Kasumi-1 (cell line): Measurements from ENCODE around the gene RUNX1.

Source experiments
- DNase-seq, 2 experiments: peaks; one replicate each; lab custom pipeline; 2025; lab: John Stamatoyannopoulos, UW

RUNX1 gene

DNA sequence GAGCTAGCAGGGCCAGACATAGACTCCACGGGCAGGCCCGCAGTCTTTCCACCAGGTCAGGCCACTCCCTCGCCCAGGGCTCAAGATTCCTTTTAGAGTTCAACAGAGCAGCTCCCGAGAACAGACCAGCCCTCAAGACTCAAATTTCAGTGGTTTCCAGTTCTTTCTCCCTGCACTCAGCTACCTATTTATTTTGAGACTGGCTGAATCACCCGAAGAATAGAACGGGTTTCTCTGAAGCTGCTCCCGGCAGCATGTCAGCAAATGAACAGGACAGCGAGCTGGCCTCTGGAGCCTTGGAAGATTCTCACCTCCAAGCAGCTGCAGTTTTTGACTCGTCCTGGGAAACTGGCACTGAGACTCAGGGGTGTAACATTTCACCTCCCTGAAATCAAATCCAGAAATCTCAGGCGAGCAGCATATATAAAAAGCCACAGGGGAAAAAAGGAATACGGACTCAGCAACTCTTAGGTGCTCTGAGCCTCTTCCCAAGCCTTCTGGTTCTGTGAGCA lies 202.4 kb downstream of the RUNX1 start:
- DNase-seq = no peak

DNA sequence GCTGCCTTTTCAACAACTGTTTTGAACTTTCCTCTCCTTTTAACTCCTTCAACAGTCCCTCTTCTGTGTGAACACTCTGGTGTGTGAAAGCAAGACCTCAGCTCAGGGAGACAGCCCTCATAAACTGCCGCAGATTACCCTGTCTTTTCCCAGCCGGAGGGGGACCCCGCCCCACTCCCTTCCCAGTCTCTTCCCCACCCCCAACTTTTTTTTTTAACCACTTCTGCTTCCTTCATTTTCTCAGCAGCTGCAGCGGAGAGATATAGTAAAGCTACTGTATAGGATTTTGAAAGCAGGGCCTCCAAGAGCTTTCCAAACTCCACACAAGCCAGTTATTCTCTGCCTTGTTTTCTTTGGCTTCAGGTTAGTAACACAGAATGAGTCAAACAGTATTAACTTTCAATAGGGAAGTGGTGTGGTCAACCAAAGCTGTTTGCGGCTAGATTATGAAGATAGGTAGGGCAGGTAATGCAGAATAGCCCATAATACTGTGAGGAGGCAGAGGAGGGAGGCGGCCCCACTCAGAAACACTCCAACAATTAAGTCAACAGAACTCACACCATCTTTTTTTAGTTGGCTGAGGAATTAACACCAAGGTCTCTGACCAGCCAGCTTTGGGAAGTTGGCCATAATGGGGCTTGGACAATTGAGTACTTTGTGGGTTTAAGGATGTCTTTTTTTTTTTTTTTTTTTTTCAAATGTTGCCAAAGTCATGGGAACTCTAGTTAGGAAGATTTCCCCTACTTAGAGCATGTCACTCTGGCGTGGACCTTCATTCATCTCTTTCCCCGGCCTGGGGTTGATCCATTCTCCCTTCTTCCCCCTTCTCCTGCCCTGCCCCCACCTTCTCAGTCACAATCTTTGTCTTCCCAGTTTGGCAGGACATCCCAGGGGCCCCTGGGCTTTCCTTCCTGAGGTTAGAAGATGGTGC lies 203.3 kb downstream of the RUNX1 start:
- no peak for DNase-seq

DNA sequence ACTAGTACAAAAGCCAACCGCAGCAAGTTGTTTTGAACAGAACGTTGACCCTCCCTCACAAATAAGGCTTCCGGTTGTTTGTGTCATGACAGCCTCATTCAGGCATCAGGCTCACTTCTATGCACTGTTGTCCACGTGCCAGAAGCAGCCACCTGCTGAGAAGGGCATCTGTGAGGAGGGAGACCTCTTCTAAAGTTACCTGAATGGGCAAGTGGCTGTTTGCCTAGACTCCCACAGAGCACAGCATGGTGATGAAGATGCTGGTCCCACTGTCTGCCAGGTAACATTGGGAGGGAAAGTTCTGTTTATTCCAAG lies 204.2 kb downstream of the RUNX1 start:
- DNase-seq = no peak

DNA sequence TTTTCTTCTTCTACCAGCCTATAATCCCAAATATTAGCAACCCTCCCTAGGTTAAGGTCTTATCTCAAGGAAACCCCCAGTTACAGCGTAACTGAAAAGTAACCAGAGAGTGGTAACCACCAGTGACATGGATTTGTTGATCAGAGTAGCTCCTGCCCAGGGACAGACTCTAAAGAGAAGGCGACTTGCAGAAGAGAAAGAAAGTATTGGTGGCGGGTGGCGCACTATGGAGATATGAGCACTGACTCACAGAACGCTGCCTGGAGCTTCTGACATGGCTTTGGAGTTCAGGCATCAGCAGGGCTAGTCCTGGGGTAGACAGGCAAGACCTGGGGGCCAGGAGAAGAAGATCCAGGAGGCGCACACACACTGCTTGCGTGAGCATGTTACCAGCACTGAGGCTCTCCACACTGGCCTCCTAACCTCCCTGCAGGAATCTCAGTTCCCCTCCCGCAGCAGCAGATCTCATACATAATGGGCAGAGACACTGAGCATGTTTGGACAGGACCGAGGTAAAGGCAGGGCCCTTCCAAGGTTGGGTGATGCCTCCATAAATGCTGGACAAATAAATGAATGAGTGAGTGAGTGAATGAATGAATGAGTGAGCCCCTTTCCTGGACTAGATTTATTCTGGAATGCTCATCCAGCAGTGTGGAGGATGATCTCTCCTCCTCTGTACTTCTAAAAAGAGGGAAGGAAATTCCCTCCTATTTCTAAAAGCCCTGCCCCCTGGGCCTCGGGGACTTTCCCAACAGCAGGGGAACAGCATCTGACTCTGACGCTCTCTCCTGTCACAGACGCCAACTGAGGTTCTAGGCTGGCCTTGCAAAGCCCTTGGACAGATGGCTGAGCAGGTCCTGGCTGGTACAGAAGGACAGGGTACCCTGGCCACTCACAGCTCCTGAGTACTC lies 204.8 kb downstream of the RUNX1 start:
- no peak for DNase-seq

DNA sequence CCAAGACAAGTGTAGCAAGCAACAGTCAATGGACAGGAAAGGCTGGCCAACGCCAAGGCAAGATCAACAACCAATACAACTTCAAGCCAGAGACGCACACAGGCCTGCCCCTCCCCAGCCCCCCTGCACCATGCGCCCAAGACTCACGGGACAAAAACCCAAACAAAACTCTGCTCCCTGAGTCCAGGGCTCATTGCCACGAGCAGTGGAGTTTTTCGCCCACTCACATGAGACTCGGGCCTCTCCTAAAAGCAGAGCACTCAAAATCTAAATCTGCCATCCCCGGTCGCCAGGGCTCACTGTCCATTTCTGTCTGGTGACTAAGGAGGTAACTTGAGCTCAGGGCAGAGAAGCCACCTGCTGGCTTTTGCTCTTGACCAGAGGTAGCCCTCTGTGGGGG lies 205.5 kb downstream of the RUNX1 start:
- no peak for DNase-seq

DNA sequence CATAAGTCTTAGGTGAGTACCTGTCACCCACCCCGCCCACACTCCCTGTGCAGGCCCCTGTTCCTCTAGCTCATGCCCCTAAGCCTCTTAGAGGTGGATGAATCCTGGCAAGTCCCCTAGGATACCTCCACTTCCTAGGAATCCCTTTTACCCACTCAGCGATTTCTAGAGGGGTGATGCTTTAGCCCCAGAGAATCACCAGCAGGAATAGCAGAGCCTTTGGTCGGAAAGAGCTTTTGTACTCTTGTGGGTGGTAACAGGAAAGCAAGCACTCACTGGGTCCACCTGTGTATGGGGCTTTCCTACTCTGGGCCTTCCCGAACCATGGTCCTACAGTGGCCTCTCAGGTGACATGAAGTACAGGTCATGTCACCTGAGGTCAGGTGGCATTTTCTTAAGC lies 207.9 kb downstream of the RUNX1 start:
- no peak for DNase-seq

DNA sequence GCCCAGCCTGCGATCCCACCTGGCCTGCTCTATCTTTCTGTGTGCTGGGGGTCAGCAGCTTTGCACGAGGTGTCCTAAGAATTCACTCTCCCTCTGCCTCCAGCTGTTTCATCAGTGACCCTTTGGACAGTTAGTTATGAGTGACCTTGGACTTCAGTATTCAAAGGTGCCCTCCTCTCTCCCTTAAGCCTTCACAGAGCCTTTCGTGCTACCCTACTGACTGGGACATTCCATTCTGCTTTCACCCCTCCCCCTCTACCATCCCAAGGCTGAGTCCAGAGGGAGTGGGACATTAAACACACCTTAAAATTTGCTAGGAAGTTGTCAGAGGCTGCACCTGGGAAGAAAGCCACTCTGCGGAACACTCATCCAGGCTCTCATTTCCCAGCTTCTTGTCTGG lies 208.4 kb downstream of the RUNX1 start:
- DNase-seq = no peak

DNA sequence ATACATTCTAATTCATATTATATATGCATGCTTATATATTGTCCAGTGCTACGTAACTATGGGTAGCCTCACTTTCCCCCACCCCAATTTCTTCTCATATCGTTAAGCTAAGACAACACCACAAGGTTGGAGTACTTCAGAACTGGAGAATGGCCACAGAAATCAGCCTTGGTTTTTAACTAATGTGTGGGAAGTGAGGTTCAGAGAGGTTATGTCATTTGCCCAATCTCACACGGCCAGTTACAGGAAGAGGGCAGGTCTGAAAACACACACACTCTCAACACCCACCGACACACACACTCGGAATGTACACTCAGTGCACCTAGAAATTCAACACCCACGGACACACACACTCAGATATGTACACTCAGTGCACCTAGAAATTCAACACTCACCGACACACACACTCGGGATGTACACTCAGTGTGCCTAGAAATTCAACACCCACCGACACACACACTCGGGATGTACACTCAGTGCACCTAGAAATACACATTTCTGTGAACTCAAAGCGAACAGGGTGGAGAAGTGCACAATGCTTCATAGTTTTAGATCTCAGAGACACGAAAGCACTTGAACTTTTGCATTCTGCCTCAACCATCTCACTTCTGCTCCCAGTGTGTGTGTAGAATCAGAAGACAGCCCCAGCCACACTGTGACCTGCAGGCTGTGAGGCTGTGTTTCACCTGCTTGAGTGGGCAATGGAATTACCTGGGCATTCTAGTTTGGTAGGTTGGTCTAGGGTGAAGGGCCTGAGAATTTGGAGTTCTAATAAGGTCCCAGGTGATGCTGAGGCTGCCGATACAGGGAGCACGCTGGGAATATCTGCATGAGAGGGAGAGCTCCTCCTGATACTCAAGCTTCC lies 209.9 kb downstream of the RUNX1 start:
- no peak for DNase-seq

DNA sequence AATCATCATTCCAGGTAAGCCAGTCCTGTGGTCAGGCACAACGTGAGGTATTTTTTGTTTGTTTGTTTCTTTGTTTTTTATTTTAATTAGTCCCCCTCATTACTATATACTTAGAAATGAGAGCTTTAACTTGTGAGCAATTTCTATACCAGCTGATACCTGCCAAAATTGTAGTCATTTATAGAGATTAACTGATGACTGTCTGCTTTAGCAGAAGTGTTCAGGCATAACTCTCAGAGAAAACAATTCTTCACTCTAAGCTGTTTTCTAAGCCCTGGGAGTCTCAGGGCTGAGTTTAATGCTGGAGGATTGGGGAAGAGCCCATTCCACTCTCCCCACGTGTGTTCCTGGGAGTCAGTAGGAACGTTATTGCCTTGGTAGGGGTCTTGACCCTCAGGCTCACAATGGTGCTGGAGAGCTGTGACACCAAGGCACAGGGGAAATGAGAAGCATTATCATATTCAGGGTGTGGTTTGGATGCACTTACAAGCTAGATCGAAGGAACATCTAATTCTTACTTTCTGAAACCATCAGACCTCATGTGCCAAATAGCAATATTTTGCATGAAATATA lies 212.1 kb downstream of the RUNX1 start:
- DNase-seq = no peak

DNA sequence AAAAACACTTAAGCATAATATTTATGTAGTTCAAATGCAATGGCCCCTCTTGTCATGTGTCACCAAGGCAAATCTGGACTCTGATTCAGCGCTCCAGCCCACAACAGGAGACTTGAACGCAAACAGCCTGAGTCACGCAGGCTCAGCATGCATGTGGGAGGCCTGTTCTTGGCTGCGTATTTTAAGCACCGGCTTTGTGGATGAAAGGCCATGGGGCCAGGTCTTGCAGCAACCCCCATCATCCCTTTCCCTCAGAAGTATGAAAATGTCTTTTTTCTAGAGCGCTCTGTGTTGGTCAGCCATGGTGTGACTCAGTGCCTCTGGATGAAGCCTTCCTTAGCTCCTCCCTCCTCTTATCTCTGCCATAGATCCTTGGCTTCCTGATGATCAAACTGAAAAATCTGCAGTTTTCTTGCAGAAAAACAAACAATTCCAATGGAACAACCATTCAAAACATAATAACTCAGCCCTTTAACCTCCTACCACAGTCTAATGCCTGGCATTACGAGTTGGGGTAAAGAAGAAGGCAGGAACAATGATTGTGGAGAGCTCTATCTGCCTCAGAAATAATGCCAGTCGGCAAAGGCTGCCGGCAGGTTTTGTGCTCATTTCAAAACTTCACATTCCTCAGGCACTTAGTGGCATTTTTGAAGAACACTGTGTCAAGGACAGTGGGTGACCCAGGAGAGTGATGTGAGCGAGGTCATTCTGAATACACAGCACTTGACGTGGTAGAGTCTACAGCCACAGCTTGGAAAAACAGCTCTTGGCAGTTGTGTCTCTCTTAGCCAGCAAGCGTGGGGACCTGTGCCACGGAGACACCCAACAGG lies 212.8 kb downstream of the RUNX1 start:
- no peak for DNase-seq

DNA sequence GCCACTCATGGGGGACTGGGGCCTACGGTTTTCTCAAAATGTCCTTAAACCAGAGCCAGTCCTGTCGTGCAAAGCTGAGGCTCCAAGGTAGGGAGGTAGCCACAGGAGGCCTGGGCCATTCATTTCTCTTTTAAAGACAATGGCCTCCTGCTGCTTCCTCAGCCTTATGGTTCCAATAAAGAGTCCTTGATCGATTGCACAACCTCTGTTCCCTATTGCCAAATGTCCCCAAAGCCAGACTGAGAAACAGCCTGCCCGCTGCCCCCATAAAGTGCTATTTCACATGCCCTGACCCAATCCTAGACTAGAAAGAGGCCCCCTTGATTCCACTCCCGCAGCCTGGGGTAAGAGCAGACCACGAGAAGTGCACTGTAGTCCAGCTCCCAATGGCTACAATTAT lies 213.6 kb downstream of the RUNX1 start:
- DNase-seq = no peak

DNA sequence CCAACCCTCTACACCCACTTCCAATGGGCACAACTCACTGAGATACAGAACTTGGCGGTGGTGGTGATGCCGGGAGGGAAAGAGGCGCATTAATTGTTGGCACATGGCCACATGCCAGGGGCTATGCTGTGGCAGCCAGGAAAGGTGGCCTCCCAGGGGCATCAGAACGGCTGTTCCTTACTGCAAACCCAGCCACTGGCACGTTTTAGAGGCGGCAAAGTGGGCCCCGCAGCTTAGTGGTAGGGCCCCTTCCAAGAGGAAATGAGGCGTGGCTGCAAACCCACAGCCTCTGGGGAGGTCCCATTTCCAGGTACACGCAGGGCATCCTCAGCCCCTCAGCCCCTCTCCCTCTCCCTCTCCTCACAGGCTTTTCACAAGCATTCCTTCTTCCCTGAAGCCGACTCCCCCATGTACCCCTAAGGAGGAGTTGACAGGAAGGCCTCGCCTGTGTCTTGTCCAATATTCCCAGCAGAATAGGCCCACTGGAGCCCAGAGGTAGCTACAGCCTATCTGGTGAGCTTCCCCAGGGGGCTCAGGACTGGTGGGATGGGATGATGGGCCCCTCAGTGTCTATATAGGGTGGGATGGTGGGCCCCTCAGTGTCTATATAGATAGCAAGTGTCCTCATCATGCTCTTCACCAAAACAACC lies 214.1 kb downstream of the RUNX1 start:
- no peak for DNase-seq

DNA sequence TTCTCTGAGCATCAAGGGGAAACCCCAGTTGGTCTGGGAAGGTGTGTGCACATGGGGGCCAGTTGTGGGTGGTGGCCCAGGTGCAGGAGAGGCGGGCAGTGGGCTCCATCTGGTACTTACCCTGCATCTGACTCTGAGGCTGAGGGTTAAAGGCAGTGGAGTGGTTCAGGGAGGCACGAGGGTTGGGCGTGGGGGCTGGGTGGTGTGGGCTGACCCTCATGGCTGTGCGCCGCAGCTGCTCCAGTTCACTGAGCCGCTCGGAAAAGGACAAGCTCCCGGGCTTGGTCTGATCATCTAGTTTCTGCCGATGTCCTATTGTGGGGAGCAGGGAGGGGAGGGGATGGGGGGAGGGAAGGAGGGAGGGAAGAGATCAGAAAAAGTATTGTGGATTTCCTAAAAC lies 214.8 kb downstream of the RUNX1 start:
- no peak for DNase-seq

DNA sequence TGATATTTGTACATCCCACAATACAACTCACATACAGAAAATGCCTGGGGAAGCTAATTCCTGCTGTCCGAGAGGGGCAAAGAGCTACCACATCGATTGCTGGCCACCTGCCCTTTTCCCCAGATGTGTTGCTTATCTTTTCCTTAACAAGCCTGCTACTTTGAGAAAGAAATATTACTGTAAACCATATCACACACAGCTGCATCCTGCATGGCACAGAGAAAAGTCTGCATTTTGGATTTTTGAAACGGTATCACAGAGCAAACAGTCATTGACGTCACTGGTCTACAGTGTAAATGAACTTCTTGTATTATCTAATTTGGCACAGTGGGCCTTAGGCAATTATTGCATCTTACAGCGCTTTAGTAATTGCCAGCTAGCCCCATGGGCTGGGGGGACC lies 215.6 kb downstream of the RUNX1 start:
- DNase-seq = no peak

DNA sequence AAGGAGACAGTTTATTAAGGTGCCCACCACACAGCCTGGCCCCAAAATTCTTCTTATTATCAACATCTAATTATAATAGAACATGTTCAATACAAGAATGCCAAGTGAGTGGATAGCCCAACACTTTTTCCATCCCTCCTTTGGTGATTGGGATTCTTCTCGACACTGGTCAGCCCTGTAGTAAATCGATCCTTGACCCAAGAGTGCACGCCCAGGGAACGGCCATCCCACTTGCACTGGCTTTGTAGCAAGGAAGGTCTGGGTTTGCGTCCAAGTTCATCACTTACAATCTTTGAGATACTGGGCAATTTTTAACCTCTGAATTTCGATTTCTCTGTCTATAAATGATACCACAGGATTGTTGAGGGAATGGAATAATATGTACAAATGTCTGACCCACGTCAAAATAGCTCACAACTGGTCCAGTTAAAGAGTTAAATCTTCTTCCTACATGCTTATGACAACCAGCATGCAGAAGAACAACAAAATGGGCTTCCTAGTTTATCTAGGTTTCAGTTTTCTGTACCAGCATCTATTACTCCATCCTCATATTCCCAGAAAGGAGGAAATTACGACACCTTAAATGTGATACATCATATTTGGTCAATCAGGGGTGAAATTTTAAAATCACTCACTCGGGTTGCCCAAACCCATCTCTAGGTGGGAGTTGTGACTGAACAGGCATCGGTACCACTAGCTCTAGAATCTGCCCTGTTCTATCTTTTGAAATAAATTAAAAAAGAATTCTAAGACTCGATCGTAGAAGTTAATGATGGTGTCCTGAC lies 218.5 kb downstream of the RUNX1 start:
- no peak for DNase-seq

DNA sequence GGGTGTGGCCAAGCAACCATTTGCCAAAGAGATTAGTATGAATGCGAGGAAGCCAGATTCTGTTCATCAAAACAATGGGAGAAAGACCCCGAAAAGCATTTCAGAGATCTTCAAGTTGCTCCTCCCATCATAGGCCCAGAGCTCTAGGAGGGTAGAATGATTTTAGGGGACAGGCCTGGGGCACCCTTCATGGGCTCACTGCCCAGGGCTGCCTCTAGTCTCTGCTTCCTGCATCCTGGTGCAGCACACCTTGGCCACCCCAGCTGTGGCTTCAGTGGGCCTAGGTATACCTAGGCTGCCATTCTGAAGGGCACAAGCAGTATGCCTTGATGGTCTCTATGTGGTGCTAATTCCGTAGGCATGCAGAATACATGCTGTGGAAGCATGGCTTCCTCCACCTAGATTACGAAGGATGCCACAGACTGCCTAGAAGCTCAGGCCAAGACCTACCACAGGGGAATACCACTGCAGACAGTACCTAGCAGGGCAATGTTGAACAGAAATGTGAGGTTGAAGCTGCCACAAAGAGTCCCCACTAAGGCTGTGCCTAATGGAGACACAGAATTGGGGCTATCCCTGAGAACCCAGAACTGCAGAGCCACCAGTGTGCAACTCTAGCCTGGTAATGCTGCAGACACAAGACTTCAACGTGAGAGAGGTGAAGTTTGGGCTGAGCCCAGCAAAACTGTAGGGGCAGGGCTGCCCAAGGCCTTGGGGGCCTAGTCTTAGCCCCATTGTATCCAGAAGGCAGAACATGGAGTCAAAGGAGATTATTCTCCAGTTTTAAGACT lies 221.5 kb downstream of the RUNX1 start:
- DNase-seq = no peak

DNA sequence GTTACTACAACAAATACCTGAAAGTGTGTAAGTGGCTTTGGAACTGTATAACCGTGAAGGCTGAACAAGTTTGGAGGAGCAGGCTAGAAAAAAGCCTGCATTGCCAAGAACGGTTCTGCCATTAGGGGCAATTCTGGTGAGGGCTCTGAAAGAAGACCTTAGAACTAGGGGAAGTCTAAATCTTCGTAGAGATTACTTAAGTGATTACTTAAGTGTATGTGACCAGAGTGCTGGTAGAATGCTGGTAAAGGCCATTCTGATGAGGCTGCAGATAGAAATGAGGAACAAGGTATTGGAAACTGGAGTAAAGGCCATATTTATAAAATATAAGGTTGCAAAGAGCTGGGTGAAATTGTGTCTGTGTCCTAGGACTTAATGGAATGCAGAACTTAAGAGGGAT lies 222.3 kb downstream of the RUNX1 start:
- DNase-seq = no peak

DNA sequence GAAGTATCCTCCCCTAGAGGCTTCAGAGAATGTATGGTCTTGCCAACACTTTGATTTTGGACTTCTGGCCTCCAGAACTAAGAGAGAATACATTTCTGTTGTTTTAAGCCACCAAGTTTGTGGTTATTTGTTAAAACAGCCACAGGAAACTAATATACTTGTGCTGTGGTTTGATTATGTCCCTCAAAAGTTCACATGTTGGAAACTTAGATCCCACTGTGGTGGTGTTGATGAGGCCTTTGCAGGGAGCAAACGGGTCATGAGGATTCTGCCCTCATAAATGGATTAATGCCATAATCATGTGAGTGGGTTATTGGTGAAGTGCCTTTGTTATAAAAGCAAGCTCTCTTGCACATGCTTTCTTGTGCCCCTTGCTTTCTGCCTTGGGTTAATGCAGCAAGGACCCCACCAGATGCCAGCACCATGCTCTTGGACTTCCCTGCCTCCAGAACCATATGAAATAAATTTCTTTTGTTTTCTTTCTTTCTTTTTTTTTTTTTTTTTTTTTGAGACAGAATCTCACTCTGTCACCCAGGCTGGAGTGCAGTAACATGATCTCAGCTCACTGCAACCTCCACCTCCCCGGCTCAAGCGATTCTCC lies 223.1 kb downstream of the RUNX1 start:
- no peak for DNase-seq
